ENCODE measurements around the gene COL4A2.

GRCh38 chr13:110503037-110503901, 196.2 kb downstream of the COL4A2 start:
- no peak for TF ChIP-seq POLR2A (IDR thresholded peaks at IDR 0.05)
- no peak for TF ChIP-seq CTCF (IDR thresholded peaks at IDR 0.05)
